ENCODE data around the gene PATJ.
"Not testable (repeated sequence)": the region's sequence is repeated elsewhere in the genome, so short reads cannot be mapped to it uniquely, and the experiment has no call there.

The PATJ gene

DNA sequence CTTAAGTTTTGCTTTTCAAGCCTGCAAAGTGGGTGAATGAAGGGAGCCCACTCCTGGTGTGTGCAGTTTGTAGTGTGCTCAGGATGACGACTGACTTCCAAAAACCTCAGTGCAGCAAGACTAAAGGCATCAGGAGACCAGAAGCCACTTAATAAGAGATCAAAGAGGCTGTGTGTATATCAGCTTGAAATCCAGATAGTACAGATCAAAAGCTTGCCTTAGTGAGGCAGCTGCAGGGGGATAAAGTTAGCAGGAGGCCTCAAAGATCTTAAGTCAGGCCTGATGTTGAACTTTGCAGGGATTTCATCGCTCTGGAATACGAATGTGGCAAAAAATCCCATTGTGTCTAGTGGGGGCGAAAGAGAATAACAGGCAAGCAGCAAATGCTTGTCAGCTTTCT is 99.8 kb downstream of the PATJ start:
- TF ChIP-seq, protein P1, sequence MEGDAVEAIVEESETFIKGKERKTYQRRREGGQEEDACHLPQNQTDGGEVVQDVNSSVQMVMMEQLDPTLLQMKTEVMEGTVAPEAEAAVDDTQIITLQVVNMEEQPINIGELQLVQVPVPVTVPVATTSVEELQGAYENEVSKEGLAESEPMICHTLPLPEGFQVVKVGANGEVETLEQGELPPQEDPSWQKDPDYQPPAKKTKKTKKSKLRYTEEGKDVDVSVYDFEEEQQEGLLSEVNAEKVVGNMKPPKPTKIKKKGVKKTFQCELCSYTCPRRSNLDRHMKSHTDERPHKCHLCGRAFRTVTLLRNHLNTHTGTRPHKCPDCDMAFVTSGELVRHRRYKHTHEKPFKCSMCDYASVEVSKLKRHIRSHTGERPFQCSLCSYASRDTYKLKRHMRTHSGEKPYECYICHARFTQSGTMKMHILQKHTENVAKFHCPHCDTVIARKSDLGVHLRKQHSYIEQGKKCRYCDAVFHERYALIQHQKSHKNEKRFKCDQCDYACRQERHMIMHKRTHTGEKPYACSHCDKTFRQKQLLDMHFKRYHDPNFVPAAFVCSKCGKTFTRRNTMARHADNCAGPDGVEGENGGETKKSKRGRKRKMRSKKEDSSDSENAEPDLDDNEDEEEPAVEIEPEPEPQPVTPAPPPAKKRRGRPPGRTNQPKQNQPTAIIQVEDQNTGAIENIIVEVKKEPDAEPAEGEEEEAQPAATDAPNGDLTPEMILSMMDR (IDR thresholded peaks at IDR 0.05; ENCODE audit: extremely low read depth, insufficient read depth, missing control alignments), result no peak
- in situ Hi-C loops (cut with MboI; ENCODE audit: low pct_unique_long_range_greater_than_20kb, low sequenced_read_pairs, unreplicated experiment), result no loop called here
- DNase-seq (ENCODE audit: low spot score), result no peak

DNA sequence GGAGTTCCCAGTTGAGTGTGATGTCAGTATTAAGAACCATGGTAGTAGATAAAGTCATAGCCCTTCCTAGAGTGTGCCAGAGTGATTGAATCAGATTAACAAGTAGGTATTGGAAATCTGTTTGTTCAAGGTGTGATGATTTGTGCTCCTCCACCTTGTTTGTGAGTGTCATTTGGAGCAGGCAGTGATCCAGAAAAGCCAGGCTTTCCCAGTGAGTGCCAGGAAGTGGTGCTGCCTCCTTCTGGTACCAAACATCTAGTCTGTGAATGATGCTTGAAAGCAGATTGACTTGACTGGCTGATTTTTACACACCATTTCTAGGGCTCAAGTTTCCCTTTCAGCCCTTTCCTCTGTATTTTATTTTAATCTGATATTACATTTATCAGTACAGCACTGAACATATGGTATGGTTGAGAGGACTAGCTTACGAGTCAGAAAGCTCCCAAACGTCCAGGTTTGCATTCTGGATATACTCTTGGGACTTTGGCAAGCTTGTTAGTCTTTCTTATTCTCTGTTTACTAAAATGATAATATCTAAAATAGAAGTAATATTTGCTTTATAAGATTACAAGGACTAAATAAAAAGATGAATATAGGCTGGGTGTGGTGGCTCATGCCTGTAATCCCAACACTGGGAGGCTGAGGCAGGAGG is 100.7 kb downstream of the PATJ start:
- in situ Hi-C loops (cut with MboI; ENCODE audit: low pct_unique_long_range_greater_than_20kb, low sequenced_read_pairs, unreplicated experiment), result no loop called here
- DNase-seq (ENCODE audit: low spot score), result no peak
- TF ChIP-seq, protein P1 (IDR thresholded peaks at IDR 0.05; ENCODE audit: extremely low read depth, insufficient read depth, missing control alignments), result no peak

DNA sequence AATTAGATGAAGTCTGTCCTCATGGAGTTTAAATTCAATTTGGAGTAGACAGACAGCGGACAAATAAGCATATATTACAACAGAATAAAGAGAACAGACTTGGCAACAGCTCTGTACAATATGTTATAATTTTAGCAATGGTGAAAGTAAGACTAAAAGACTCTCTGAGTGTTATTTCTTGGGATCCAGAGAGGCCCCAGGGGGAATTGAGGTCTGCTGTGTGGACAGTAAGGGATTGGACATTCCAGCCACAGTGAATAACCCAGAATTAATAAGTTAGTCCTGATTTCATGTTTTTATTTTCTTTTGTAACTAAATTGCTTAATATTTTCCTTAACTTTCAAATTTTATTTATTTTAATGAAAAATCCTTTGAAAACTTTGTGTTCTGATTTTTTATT is 101.7 kb downstream of the PATJ start:
- DNase-seq (ENCODE audit: low spot score), result no peak
- in situ Hi-C loops (cut with MboI; ENCODE audit: low pct_unique_long_range_greater_than_20kb, low sequenced_read_pairs, unreplicated experiment), result no loop called here
- TF ChIP-seq, protein P1 (IDR thresholded peaks at IDR 0.05; ENCODE audit: extremely low read depth, insufficient read depth, missing control alignments), result no peak

DNA sequence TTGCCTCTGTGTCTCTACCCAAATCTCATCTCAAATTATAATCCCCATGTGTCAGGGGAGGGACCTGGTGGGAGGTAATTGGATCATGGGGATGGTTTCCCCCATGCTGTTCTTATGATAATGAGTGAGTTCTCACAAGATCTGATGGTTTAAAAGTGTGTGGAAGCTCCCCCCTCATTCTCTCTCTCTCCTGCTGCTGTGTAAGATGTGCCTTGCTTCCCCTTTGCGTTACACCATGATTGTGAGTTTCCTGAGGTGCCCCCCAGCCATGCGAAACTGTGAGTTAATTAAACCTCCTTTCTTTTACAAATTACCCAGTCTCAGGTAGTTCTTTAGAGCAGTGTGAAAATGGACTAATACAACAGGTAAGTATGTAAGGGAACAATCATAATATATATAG is 102.4 kb downstream of the PATJ start:
- DNase-seq (ENCODE audit: low spot score); in situ Hi-C loops (cut with MboI; ENCODE audit: low pct_unique_long_range_greater_than_20kb, low sequenced_read_pairs, unreplicated experiment): not testable (repeated sequence)

DNA sequence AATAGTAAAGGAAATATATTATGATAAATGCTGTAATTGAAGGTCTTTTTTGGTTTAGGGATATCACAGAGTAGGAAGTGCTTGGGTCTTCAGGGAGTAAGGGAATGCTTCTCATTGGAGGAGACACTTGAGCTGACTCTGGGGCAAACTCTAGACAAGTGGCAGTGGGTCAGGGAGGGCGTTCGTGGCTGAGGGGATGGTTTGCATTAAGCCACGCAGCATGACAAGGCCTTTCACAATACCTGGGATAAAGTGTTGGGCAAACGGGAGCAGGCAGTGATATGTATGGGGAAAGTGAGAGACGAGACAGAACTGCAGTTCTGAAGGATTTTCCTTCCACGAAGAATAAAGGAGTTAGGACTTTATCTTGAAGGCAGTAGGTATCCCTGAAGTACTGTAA is 109.0 kb downstream of the PATJ start:
- TF ChIP-seq, protein P1 (IDR thresholded peaks at IDR 0.05; ENCODE audit: extremely low read depth, insufficient read depth, missing control alignments), result no peak
- no peak for DNase-seq (ENCODE audit: low spot score)
- in situ Hi-C loops (cut with MboI; ENCODE audit: low pct_unique_long_range_greater_than_20kb, low sequenced_read_pairs, unreplicated experiment), result no loop called here

DNA sequence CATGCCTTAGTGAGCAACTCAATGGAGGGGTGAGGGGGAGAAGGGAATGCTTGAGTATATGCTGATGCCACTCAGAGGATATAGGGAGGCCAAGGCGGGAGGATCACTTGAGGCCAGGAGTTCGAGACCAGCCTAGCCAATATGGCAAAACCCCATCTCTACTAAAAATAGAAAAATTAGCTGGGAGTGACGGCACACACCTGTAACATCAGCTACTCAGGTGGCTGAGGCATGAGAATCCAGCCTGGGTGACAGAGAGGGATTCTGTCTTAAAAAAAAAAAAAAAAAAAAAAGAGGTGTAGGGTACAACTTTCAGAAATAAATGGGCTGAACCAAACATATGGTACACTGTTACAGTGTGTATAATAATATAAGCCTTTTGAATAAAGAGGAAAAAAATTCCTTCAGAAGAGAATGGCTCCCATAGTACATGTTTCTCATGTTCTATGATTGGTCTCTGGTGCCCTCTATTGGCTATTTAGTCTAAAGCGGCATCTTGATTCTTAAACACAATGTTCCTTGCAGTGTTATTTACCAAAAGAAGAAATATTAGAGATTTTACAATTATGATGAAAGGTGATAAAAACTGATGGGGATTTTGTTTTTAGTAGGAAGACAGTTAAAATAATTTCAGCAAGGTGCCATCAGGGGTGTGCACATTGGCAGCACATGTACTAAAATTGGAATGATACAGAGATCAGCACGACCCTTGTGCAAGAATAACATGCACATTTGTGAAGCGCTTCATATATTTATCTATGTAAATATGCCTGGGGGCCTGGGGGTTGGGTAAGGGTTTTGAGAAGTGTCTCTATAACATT is 109.8 kb downstream of the PATJ start:
- in situ Hi-C loops (cut with MboI; ENCODE audit: low pct_unique_long_range_greater_than_20kb, low sequenced_read_pairs, unreplicated experiment), result no loop called here
- DNase-seq (ENCODE audit: low spot score), result peak; percentile 28
- TF ChIP-seq, protein P1 (IDR thresholded peaks at IDR 0.05; ENCODE audit: extremely low read depth, insufficient read depth, missing control alignments), result peak; percentile 83

DNA sequence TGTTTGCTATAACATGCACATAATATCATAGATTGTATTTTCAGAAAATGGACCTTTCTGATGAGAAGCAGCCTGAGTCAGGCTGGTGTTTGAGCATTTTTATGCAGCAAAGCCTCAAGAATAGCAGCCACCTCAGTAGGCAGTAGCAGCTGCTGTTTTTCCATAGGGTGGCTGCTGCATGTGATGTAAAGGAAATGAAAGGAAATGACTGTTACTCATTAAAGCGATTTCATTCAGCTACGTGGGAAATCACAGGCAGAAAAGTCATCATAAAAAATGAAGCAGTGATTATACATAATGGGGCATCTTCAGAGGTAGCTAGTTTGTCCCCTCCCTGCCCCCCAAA is 110.4 kb downstream of the PATJ start:
- in situ Hi-C loops (cut with MboI; ENCODE audit: low pct_unique_long_range_greater_than_20kb, low sequenced_read_pairs, unreplicated experiment), result no loop called here
- no peak for DNase-seq (ENCODE audit: low spot score)
- TF ChIP-seq, protein P1 (IDR thresholded peaks at IDR 0.05; ENCODE audit: extremely low read depth, insufficient read depth, missing control alignments), result no peak
